GM23338 (cell line): Measurements from ENCODE around the gene SLC6A8. TPM values are rescaled to one million over a fixed set of nuclear protein-coding genes. Genes with fewer than 3 reads are reported as not detected.

ENCODE experiments used
- ATAC-seq: fragments of 200-7000 bp; cut with Tn5 transposase; 3 replicates; pipeline ENCODE4 v1.9.1; 2020
- DNase-seq: peaks from one replicate; pipeline ENCODE4 v3.0.0-alpha.2; 2015; ENCODE audit warnings: low spot score
- H2AFZ ChIP-seq: fragments of 200-600 bp; sonication (generic); 2 replicates; pipeline ENCODE4 v1.8.0; 2016; ENCODE audit warnings: antibody characterized with exemption, mild to moderate bottlenecking, moderate library complexity
- H3F3A ChIP-seq: fragments of 200-600 bp; sonication (generic); replicated peaks from 2 replicates; pipeline ENCODE4 v1.8.0; 2017; ENCODE audit warnings: antibody characterized with exemption, mixed run types, low read depth
- H3K27ac ChIP-seq: fragments of 200-600 bp; sonication (generic); 2 replicates; pipeline ENCODE4 v1.6.1; 2016; ENCODE audit warnings: low read depth
- H3K27me3 ChIP-seq: fragments of 200-600 bp; sonication (generic); 2 replicates; pipeline ENCODE4 v1.8.0; 2016; ENCODE audit warnings: mild to moderate bottlenecking, mixed run types, moderate library complexity; ENCODE audit not compliant: insufficient read depth
- H3K36me3 ChIP-seq: fragments of 200-600 bp; sonication (generic); 2 replicates; pipeline ENCODE4 v1.8.0; 2016; ENCODE audit warnings: mild to moderate bottlenecking; ENCODE audit not compliant: insufficient read depth
- H3K4me1 ChIP-seq: fragments of 200-600 bp; sonication (generic); 2 replicates; pipeline ENCODE4 v1.8.0; 2016; ENCODE audit warnings: mild to moderate bottlenecking, moderate library complexity; ENCODE audit not compliant: insufficient read depth
- H3K4me2 ChIP-seq: fragments of 200-600 bp; sonication (generic); 2 replicates; pipeline ENCODE4 v1.7.1; 2017; ENCODE audit warnings: mixed run types
- H3K4me3 ChIP-seq: fragments of 200-600 bp; sonication (generic); 2 replicates; pipeline ENCODE4 v1.6.1; 2016; ENCODE audit warnings: mixed run types
- H3K79me2 ChIP-seq: fragments of 200-600 bp; sonication (generic); replicated peaks from 2 replicates; pipeline ENCODE4 v1.8.0; 2017; ENCODE audit warnings: mild to moderate bottlenecking; ENCODE audit not compliant: insufficient read depth
- H3K9me2 ChIP-seq: fragments of 200-600 bp; sonication (generic); 2 replicates; pipeline ENCODE4 v1.8.0; 2017; ENCODE audit not compliant: insufficient read depth
- H4K20me1 ChIP-seq: fragments of 200-600 bp; sonication (generic); replicated peaks from 2 replicates; pipeline ENCODE4 v1.8.0; 2017; ENCODE audit warnings: mild to moderate bottlenecking; ENCODE audit not compliant: insufficient read depth
- H3K27ac Mint-ChIP-seq: 2 replicates; pipeline ENCODE4 v1.8.0; 2020; ENCODE audit warnings: inconsistent platforms, mild to moderate bottlenecking, moderate library complexity, mixed read lengths
- H3K27me3 Mint-ChIP-seq: 3 replicates; pipeline ENCODE4 v1.8.0; 2022; ENCODE audit warnings: low read depth, mild to moderate bottlenecking, moderate library complexity, mixed read lengths, inconsistent platforms; ENCODE audit not compliant: insufficient read depth, poor library complexity
- H3K36me3 Mint-ChIP-seq: 3 replicates; pipeline ENCODE4 v1.8.0; 2021; ENCODE audit warnings: low read depth, mild to moderate bottlenecking, inconsistent platforms, moderate library complexity, mixed read lengths
- H3K4me1 Mint-ChIP-seq: 3 replicates; pipeline ENCODE4 v1.8.0; 2020; ENCODE audit warnings: mild to moderate bottlenecking, inconsistent platforms, mixed read lengths
- H3K4me3 Mint-ChIP-seq: 3 replicates; pipeline ENCODE4 v1.8.0; 2021; ENCODE audit warnings: moderate library complexity, mild to moderate bottlenecking, inconsistent platforms, mixed read lengths
- H3K9me3 Mint-ChIP-seq: 3 replicates; pipeline ENCODE4 v1.8.0; 2020; ENCODE audit warnings: moderate library complexity, mild to moderate bottlenecking, inconsistent platforms, mixed read lengths
- CREB1 ChIP-seq: fragments of 250-450 bp; sonication (Bioruptor Pico); IDR thresholded peaks from 2 replicates; pipeline ENCODE4 v1.5.0; 2020; ENCODE audit warnings: low read depth, mild to moderate bottlenecking, moderate library complexity
- EZH2 ChIP-seq: fragments of 200-600 bp; sonication (generic); IDR thresholded peaks from one replicate; pipeline ENCODE4 v1.8.0; 2017; ENCODE audit warnings: antibody characterized with exemption, mild to moderate bottlenecking, low read depth; ENCODE audit not compliant: unreplicated experiment
- EZH2phosphoT487 ChIP-seq: fragments of 200-600 bp; sonication (generic); IDR thresholded peaks from one replicate; pipeline ENCODE4 v1.8.1; 2018; ENCODE audit warnings: antibody characterized with exemption; ENCODE audit not compliant: unreplicated experiment
- JUNB ChIP-seq: IDR thresholded peaks from one replicate; pipeline ENCODE4 v1.6.1; 2016; ENCODE audit warnings: antibody characterized with exemption; ENCODE audit not compliant: unreplicated experiment
- NANOG ChIP-seq: IDR thresholded peaks from 2 replicates; pipeline ENCODE4 v1.6.1; 2016; ENCODE audit warnings: antibody characterized with exemption, borderline replicate concordance
- POLR2AphosphoS5 ChIP-seq: IDR thresholded peaks from 2 replicates; pipeline ENCODE4 v1.6.1; 2016; ENCODE audit warnings: antibody characterized with exemption, low read depth
- STAT1 ChIP-seq: IDR thresholded peaks from one replicate; pipeline ENCODE4 v1.6.1; 2016; ENCODE audit warnings: antibody characterized with exemption; ENCODE audit not compliant: unreplicated experiment
- ZNF114 ChIP-seq: fragments of 250-450 bp; sonication (Bioruptor Pico); IDR thresholded peaks from 2 replicates; pipeline ENCODE4 v1.5.0; 2020; ENCODE audit warnings: mild to moderate bottlenecking, moderate library complexity
- ZNF331 ChIP-seq: fragments of 250-450 bp; sonication (Bioruptor Pico); IDR thresholded peaks from 2 replicates; pipeline ENCODE4 v1.5.0; 2020; ENCODE audit warnings: low read depth, mild to moderate bottlenecking, moderate library complexity
- polyA plus RNA-seq: library from polyadenylated mRNA; unstranded; fragments of >200 nt; fragmentation: Nextera tagmentation; extraction: Ambion mirVana; gene quantifications from 2 replicates; pipeline ENCODE4 v1.2.1, GENCODE V29; 2016
- total RNA-seq: library from RNA; depleted of rRNA; stranded (reverse); fragments of >200 nt; shearing (Covaris generic); gene quantifications from 2 replicates; pipeline ENCODE4 v1.2.3, GENCODE V29; 2014
- TF ChIP-seq, protein P1 (sequence below), 2 experiments: fragments of 200-600 bp in 1 of 2; sonication (generic) in 1 of 2; conservative IDR thresholded peaks; 2 replicates each; pipeline versions ENCODE4 v1.5.1 to v1.6.1; 2016 to 2017; ENCODE audit warnings: antibody characterized with exemption in 2 of 2, low read depth in 2 of 2, mild to moderate bottlenecking in 2 of 2, moderate library complexity in 1 of 2
- TF ChIP-seq, protein P2 (sequence below): fragments of 250-450 bp; sonication (Bioruptor Pico); IDR thresholded peaks from 2 replicates; pipeline ENCODE4 v1.5.0; 2020; ENCODE audit warnings: mild to moderate bottlenecking, moderate library complexity
- TF ChIP-seq, protein P3 (sequence below): IDR thresholded peaks from one replicate; pipeline ENCODE4 v1.6.1; 2018; ENCODE audit warnings: antibody characterized with exemption; ENCODE audit not compliant: unreplicated experiment
- TF ChIP-seq, protein P4 (sequence below): IDR thresholded peaks from 2 replicates; pipeline ENCODE4 v1.6.1; 2016; ENCODE audit warnings: antibody characterized with exemption

Gene SLC6A8
- total and polyA plus RNA-seq, 2 experiments from 2014 or later = 19.5 to 68.6 TPM

DNA sequence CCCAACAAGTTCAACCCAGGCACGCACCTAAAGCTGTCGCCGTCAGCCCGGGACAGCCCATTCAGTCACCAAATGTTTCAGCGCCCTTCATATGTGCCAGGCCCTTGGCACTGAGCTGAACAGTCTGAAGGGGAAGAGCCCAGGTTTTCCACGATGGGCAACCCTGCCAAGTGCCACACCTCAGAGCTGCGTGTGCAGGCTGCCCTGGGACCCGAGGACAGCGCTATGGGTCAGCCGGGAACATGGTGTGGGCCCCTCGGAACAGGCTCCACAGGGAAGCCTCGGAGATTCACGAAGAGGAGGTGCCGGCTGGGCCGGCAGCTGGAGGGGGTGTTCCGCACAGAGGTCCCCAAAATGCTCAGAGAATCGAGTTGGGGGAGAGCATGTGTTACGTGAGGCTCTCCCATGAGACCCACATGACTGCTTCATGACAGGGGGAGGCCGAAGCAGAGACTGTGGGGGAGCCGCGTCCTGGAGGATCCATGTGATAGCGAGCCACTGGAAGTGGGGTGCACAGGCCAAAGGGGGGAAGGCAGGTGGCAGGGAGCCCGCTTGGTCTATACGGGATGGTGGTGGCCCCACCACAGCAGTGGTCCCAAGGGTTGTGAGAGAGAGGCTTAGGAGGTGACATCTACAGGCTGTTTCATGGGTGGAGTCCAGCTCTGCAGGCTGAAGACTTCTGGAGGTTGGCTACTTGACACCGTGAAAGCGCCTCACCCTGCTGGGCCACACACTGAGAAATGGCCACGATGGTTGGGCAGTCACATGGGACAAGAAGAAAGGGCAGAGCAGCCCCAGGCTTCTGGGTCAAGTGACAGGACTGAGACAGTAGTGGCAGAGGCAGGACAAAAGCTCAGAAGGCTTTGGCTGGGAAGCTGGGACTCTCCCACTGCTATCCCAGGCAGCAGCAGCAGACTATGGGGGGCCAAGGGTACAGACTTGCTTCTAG is 22.3 kb downstream of the SLC6A8 start:
- no peak overlapping the region for H2AFZ ChIP-seq
- TF ChIP-seq POLR2AphosphoS5 = no peak
- TF ChIP-seq, protein P1, sequence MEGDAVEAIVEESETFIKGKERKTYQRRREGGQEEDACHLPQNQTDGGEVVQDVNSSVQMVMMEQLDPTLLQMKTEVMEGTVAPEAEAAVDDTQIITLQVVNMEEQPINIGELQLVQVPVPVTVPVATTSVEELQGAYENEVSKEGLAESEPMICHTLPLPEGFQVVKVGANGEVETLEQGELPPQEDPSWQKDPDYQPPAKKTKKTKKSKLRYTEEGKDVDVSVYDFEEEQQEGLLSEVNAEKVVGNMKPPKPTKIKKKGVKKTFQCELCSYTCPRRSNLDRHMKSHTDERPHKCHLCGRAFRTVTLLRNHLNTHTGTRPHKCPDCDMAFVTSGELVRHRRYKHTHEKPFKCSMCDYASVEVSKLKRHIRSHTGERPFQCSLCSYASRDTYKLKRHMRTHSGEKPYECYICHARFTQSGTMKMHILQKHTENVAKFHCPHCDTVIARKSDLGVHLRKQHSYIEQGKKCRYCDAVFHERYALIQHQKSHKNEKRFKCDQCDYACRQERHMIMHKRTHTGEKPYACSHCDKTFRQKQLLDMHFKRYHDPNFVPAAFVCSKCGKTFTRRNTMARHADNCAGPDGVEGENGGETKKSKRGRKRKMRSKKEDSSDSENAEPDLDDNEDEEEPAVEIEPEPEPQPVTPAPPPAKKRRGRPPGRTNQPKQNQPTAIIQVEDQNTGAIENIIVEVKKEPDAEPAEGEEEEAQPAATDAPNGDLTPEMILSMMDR (conservative IDR thresholded peaks at IDR 0.05; ENCODE audit: low read depth in 2 of 2) = no peak
- no peak for TF ChIP-seq NANOG
- TF ChIP-seq, protein P2, sequence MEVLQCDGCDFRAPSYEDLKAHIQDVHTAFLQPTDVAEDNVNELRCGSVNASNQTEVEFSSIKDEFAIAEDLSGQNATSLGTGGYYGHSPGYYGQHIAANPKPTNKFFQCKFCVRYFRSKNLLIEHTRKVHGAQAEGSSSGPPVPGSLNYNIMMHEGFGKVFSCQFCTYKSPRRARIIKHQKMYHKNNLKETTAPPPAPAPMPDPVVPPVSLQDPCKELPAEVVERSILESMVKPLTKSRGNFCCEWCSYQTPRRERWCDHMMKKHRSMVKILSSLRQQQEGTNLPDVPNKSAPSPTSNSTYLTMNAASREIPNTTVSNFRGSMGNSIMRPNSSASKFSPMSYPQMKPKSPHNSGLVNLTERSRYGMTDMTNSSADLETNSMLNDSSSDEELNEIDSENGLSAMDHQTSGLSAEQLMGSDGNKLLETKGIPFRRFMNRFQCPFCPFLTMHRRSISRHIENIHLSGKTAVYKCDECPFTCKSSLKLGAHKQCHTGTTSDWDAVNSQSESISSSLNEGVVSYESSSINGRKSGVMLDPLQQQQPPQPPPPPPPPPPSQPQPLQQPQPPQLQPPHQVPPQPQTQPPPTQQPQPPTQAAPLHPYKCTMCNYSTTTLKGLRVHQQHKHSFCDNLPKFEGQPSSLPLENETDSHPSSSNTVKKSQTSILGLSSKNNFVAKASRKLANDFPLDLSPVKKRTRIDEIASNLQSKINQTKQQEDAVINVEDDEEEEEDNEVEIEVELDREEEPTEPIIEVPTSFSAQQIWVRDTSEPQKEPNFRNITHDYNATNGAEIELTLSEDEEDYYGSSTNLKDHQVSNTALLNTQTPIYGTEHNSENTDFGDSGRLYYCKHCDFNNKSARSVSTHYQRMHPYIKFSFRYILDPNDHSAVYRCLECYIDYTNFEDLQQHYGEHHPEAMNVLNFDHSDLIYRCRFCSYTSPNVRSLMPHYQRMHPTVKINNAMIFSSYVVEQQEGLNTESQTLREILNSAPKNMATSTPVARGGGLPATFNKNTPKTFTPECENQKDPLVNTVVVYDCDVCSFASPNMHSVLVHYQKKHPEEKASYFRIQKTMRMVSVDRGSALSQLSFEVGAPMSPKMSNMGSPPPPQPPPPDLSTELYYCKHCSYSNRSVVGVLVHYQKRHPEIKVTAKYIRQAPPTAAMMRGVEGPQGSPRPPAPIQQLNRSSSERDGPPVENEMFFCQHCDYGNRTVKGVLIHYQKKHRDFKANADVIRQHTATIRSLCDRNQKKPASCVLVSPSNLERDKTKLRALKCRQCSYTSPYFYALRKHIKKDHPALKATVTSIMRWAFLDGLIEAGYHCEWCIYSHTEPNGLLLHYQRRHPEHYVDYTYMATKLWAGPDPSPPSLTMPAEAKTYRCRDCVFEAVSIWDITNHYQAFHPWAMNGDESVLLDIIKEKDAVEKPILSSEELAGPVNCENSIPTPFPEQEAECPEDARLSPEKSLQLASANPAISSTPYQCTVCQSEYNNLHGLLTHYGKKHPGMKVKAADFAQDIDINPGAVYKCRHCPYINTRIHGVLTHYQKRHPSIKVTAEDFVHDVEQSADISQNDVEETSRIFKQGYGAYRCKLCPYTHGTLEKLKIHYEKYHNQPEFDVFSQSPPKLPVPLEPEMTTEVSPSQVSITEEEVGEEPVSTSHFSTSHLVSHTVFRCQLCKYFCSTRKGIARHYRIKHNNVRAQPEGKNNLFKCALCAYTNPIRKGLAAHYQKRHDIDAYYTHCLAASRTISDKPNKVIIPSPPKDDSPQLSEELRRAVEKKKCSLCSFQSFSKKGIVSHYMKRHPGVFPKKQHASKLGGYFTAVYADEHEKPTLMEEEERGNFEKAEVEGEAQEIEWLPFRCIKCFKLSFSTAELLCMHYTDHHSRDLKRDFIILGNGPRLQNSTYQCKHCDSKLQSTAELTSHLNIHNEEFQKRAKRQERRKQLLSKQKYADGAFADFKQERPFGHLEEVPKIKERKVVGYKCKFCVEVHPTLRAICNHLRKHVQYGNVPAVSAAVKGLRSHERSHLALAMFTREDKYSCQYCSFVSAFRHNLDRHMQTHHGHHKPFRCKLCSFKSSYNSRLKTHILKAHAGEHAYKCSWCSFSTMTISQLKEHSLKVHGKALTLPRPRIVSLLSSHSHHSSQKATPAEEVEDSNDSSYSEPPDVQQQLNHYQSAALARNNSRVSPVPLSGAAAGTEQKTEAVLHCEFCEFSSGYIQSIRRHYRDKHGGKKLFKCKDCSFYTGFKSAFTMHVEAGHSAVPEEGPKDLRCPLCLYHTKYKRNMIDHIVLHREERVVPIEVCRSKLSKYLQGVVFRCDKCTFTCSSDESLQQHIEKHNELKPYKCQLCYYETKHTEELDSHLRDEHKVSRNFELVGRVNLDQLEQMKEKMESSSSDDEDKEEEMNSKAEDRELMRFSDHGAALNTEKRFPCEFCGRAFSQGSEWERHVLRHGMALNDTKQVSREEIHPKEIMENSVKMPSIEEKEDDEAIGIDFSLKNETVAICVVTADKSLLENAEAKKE = no peak
- TF ChIP-seq, protein P3, sequence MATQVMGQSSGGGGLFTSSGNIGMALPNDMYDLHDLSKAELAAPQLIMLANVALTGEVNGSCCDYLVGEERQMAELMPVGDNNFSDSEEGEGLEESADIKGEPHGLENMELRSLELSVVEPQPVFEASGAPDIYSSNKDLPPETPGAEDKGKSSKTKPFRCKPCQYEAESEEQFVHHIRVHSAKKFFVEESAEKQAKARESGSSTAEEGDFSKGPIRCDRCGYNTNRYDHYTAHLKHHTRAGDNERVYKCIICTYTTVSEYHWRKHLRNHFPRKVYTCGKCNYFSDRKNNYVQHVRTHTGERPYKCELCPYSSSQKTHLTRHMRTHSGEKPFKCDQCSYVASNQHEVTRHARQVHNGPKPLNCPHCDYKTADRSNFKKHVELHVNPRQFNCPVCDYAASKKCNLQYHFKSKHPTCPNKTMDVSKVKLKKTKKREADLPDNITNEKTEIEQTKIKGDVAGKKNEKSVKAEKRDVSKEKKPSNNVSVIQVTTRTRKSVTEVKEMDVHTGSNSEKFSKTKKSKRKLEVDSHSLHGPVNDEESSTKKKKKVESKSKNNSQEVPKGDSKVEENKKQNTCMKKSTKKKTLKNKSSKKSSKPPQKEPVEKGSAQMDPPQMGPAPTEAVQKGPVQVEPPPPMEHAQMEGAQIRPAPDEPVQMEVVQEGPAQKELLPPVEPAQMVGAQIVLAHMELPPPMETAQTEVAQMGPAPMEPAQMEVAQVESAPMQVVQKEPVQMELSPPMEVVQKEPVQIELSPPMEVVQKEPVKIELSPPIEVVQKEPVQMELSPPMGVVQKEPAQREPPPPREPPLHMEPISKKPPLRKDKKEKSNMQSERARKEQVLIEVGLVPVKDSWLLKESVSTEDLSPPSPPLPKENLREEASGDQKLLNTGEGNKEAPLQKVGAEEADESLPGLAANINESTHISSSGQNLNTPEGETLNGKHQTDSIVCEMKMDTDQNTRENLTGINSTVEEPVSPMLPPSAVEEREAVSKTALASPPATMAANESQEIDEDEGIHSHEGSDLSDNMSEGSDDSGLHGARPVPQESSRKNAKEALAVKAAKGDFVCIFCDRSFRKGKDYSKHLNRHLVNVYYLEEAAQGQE = no peak
- TF ChIP-seq CREB1 (CRISPR knock-in tag) = no peak
- TF ChIP-seq EZH2 = no peak
- no peak for TF ChIP-seq ZNF331 (CRISPR knock-in tag)
- TF ChIP-seq, protein P4, sequence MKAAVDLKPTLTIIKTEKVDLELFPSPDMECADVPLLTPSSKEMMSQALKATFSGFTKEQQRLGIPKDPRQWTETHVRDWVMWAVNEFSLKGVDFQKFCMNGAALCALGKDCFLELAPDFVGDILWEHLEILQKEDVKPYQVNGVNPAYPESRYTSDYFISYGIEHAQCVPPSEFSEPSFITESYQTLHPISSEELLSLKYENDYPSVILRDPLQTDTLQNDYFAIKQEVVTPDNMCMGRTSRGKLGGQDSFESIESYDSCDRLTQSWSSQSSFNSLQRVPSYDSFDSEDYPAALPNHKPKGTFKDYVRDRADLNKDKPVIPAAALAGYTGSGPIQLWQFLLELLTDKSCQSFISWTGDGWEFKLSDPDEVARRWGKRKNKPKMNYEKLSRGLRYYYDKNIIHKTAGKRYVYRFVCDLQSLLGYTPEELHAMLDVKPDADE = no peak
- no peak for TF ChIP-seq EZH2phosphoT487
- no peak for TF ChIP-seq JUNB
- TF ChIP-seq ZNF114 = no peak
- no peak for TF ChIP-seq STAT1
- no peaks in the 10 kb centered on the region for H3K27me3 ChIP-seq
- H3K4me1 ChIP-seq = no peaks in the 10 kb centered on the region
- H3K4me3 ChIP-seq = no peak overlapping the region
- H3K36me3 ChIP-seq = no peaks in the 10 kb centered on the region
- no peak for DNase-seq
- H3K36me3 Mint-ChIP-seq = peaks cover 29% of the 10 kb centered on the region
- ATAC-seq = no peak
- H3K27me3 Mint-ChIP-seq = peaks cover 1% of the 10 kb centered on the region
- no peaks in the 10 kb centered on the region; the same call in 2 of the 3 replicates for H3K9me3 Mint-ChIP-seq
- H3K79me2 ChIP-seq = no peaks in the 10 kb centered on the region
- H3K27ac ChIP-seq = no peak overlapping the region
- no peaks in the 10 kb centered on the region for H3K9me2 ChIP-seq
- H3K4me2 ChIP-seq = no peak overlapping the region
- H4K20me1 ChIP-seq = no peaks in the 10 kb centered on the region; the same call in 1 of the 2 replicates
- peaks cover 9% of the 10 kb centered on the region for H3K4me1 Mint-ChIP-seq
- no peaks in the 10 kb centered on the region for H3F3A ChIP-seq
- H3K4me3 Mint-ChIP-seq = no peak overlapping the region
- H3K27ac Mint-ChIP-seq = no peak overlapping the region
